COLO668 (cell line): ENCODE data around the gene PIN4.
"Not testable (repeated sequence)": the region's sequence is repeated elsewhere in the genome, so short reads cannot be mapped to it uniquely, and the experiment has no call there.

Source experiments
- DNase-seq: peaks from one replicate; lab custom pipeline; 2025; ENCODE audit not compliant: unreplicated experiment; lab: John Stamatoyannopoulos, UW

PIN4 gene

GRCh38 chrX:72181178-72182125 lies at the start of gene PIN4:
TSS of gene PIN4 (plus strand) at chrX:72181757. CDS start at chrX:72181786, 29 bp downstream.
- peak; percentile 95 for DNase-seq

DNA sequence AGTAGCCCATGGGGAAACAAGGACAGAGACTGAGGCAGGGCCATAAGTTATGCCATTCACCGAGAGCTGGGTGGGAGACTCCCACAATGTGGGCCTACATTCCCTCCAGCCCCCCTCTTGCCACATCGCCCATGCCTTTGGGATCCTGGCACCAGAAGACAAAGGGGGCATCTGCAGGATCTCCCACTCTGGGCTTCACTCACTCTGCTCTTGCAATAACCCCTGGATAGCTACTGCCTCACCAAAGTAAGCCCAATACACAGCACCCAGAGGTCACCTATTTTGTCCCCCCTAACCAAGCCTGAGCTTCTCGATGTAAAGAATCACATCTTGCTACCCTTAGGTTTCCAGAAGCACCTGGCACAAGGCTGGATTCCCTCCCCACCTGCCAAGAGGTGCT lies 49.1 kb upstream of the PIN4 start:
- no peak for DNase-seq

GRCh38 chrX:72133851-72134546 lies 47.6 kb upstream of the PIN4 start:
- no peak for DNase-seq

DNA sequence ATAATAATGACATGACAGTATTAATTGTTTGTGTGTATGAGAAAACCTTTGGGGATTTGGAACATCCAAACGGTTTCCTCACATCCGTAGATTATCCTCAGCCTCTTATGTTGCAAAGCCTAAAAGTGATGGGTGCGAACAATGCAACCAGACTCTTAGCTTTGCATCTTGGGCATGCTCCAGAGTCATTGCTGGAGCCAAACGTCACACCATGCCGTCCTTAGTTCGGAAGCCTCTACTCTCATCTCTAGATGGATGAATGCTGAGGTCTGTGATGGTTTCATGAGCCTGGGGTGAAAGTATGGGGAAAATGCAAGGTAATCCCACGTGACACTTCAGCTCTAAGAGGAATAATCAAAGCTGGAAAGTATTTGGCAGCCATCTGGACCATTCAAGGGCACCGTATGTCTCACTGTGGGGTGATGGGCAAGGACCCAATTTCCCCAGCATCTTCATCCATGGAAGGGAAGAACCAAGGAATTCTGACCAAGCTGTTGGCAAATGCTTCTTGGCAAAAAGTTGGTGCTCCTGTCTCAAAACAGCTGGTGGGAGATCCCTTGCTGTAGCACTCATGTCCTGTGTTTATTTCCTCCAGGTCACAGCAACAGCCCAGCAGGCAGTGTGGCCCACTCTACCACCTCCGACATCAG lies 43.6 kb upstream of the PIN4 start:
- DNase-seq, result no peak

GRCh38 chrX:72139538-72139937 lies 42.0 kb upstream of the PIN4 start:
- DNase-seq, result no peak

DNA sequence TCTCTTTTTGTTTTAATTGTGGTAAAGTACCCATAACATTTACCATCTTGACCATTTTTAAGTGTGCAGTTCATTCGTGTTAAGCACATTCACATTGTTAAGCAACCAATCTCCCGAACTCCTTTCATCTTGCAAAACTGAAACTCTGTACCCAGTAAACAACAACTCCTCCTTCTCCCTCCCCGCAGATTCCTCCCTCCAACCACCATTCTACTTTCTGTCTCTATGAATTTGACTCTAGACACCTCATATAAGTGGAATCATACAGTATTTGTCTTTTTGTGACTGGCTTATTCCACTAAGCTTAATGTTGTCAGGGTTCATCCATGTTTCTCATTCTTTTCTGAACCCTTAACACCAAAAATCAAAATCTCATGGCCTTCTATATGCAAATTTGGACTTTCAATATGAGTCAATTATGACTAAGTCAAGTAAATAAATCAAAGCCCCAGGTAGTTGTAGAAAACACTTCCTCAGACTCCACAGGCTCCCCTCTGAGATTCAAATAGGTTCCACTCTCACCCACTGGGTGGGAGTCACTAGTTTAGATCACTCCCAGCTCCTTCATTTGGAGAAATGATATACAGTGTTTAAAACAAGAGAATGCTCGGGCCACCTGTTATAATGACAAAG lies 40.1 kb upstream of the PIN4 start:
- DNase-seq, result no peak

DNA sequence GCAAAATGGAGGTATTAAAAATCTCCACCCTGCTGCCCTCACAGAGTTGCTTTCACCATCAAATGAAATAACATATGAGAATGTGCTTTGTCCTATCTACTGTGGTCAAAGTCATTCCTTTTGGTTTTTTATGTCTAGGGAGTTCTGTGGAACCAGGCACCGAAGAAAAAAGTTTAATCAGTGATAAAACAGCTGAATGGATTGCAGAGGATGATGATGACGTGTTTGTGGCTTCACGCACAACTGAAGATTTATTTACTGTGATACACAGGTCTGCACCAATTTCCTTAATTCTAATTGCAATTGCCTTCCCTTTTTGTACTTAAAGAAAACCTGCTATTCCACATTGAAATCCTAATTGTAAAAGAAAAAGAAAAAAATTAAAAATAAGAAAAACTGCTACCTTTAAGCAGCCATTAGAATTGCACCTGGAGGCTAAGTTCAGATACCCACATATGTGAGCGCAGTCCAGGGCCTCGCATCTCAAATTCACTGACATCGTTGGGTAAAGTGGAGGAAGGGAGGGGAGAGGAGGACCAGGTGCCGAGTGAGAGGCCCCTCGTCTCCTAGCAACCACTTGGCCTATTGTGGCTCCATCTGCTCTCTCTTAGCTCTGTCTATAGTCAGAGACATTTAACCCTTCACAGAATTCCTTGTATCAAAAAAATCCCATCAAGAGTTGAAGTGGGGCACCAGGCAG lies 39.3 kb upstream of the PIN4 start:
- DNase-seq, result peak; percentile 79

GRCh38 chrX:72142794-72143608 lies 38.6 kb upstream of the PIN4 start:
- DNase-seq, result no peak

GRCh38 chrX:72143609-72143907 lies 38.0 kb upstream of the PIN4 start:
- DNase-seq, result no peak

DNA sequence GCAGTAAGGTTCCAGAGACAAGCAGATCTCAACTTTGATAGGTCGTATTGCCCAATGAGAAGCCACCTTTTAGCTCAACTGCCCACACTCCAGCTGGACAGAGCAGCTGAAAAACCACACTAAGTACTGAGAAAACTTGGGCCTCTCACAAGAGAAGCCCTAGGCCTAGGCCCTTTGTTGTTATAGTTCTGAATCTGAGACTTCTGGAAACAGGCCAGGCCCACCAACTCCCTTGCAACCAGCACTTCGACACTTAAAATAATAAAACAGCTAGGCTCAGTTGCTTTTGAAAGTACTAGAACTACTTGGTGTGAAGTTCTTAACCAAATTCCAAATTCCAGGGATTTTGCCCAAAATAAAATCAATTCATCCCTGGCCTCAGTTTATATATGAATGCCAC lies 36.4 kb upstream of the PIN4 start:
- DNase-seq, result no peak

DNA sequence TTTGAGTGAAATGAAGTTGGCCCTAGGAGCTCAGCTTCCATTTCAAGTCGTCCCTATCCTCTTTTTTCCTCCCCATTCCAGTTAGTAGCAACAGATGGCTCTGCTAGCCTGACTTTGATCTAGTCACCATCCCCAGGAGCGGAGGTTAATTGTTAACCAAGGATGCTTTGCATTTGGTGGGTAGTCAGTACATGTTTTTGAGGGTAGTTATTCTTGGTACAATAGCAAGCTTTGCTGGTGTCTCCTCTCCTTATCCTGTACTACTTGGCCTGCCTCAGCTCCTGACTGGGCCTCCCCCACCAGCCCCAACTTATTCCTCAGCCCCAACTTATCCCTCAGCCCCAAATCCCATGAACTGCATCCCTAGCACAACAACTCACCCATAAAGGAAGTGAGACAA lies 35.0 kb upstream of the PIN4 start:
- DNase-seq, result peak; percentile 0

DNA sequence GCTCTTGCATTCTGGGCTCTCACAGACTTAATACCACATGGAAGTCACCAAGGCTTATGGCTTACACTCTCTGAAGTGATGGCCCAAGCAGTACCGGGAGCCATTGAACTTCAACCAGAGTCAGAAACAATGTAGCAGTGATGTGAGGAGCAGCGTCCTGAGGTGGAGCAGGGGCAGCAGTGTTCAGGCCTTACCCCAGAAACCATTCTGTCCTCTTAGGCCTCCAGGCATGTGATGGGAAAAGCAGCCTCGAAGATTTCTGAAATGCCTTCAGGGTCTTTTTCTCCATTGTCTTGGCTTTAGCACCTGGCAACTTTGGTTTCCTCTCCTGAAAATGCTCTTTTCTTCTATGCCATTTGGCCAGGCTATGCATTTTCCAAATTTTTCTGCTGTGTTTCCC lies 22.8 kb upstream of the PIN4 start:
- DNase-seq, result no peak

GRCh38 chrX:72159769-72160168 lies 21.8 kb upstream of the PIN4 start:
- DNase-seq, result no peak

- DNase-seq, result no peak
These were observed 16.0 kb upstream of the PIN4 start for GRCh38 chrX:72165551-72165950.

DNA sequence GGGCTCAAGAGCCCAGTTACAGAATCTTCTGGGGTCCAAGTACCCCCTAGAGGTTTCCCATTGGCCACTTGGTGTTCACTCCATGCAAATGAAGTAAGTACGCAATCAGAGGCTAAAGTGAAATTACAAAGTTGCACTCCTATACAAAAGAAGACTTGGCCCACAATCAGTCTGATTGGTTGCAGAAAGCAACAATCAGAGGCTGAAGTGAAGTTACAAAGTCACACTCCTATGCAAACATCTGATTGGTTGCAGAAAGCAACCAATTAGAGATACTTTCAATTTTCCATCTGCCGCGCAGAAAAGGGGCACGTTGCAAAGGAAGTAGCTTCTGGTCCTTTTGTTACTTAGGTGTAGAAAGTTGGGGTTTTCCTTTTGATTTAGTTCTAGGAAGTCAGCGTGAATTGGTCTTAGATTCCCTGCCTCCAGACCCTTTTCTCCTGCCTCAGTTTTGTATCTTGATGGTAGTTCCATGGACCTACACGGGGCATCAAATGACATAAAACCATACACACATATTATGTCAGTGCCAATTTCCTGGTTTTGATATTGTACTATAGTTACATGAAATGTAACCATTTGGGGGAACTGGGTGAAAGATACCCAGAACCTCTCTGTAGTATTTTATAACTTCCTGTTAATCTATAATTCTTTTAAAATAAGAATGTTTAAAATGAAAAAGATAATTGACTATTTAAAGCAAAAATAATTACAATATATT lies 12.4 kb upstream of the PIN4 start:
- no peak for DNase-seq

DNA sequence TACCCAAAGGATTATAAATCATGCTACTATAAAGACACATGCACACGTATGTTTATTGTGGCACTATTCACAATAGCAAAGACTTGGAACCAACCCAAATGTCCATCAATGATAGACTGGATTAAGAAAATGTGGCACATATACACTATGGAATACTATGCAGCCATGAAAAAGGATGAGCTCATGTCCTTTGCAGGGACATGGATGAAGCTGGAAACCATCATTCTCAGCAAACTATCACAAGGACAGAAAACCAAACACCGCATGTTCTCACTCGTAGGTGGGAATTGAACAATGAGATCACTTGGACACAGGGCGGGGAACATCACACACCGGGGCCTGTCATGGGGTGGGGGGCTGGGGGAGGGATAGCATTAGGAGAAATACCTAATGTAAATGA lies 5.3 kb upstream of the PIN4 start:
- DNase-seq, result not testable (repeated sequence)

DNA sequence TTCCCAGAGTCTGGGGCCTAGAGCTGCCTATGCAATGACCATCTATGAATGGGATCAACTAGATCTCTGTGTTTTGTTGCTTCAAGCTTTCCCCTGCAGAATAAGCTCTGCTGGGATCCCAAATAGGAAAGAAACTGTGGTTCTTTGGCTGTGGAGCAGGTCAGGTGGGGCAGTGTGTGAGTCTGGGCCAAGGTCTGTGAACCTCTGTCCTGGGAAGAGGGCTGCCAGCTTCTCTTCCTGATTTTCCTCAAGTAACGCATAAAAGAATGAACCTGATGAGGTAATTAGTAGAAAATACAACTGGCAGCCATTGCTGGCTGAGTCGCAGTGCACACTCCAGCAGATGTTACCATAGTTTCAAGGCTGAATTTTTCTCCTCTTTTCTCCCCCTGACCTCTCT lies 4.6 kb upstream of the PIN4 start:
- no peak for DNase-seq

DNA sequence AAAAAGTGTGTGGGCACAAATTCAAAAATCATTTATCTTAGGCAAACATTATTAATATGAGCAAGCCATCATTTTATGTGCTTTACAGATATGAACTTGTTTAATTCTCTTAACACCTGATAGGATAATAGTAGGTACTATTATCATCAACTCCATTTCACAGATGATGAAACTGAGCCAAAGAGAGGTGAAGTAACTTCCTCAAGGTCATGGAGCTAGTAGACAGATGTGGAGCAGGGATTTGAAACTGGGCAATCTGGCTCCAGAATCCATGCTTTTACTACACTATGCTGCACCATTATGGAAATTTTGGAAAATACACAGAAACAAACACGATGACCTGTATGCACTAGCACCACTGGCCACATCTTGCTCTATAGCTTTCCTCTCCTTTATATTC lies 1.0 kb upstream of the PIN4 start:
- no peak for DNase-seq

DNA sequence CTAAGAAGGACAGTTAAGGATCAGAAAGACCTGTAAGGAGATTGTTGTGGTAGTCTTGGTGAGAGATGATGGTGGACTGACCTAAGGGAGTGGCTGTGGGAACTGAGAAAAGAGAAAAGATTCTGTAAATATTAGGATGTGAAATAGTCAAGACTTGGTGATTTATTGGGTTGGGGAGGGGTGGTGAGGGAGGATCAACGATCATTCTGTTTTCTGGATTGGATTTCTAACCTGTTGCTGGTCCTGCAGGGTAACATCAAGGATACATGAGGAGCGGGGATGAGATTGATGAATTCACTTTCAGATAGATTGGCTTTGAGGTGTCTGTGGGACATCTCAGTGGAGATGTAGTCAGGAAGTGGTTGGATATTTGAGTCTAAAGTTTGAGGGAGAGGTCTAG lies 1.4 kb downstream of the PIN4 start:
- no peak for DNase-seq
